Measurements from ENCODE around the gene SUN5.

- TF ChIP-seq EP300 (IDR thresholded peaks at IDR 0.05) (no peak), POLR2A (IDR thresholded peaks at IDR 0.05) (no peak), CTCF (IDR thresholded peaks at IDR 0.05) (no peak)
Observed at GRCh38 chr20:32993496-32994050, 10.7 kb downstream of the SUN5 start.

All from ovary (tissue), 3 donors.